Measurements from ENCODE around the gene MAP6.

The MAP6 gene

GRCh38 chr11:75615751-75616150, 53.1 kb downstream of the MAP6 start:
- no peak for TF ChIP-seq CTCF (IDR thresholded peaks at IDR 0.05; ENCODE audit: low read length)

DNA sequence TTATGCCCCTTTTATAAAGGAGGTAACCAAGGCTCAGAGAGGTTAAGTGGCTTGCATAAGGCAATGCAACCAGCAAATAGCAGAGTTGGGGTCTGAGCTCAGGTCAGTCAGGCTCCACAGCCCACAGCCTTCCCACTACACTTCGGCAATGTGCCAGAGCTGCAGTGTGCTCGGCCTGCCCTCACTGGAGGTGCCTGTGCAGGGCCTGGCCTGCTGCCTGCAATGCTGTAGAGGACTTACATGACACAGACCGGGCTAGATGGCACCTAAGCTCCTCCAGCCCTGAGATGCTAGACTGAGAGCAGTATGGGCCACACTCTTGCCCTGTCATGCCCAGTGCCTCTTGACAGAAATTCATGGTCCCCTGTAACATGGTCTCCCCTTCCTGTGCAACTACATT, 57.0 kb downstream of the MAP6 start:
- TF ChIP-seq EZH2 (IDR thresholded peaks at IDR 0.05; ENCODE audit: borderline replicate concordance, low read length) (no peak), CTCF (IDR thresholded peaks at IDR 0.05; ENCODE audit: low read length) (no peak)
- no peaks in the 10 kb centered on the region for H3K9me3 ChIP-seq (ENCODE audit: low read length)
- H2AFZ ChIP-seq (ENCODE audit: low read length) = no peak overlapping the region
- H3K9ac ChIP-seq (ENCODE audit: low read length) = no peak overlapping the region
- H4K20me1 ChIP-seq (ENCODE audit: insufficient read depth, low read length) = no peaks in the 10 kb centered on the region
- H3F3A ChIP-seq (ENCODE audit: insufficient read depth, low read length) = no peaks in the 10 kb centered on the region
- H3K4me1 ChIP-seq (ENCODE audit: insufficient read depth, low read length, severe bottlenecking) = no peaks in the 10 kb centered on the region
- H3K4me3 ChIP-seq (ENCODE audit: low read depth, low read length, poor library complexity, severe bottlenecking) = no peak overlapping the region
- H3K27ac ChIP-seq (ENCODE audit: low read depth, low read length, poor library complexity, severe bottlenecking) = no peak overlapping the region
- H3K4me2 ChIP-seq (ENCODE audit: low read length) = no peak overlapping the region
- H3K36me3 ChIP-seq (ENCODE audit: insufficient read depth, low read length) = no peaks in the 10 kb centered on the region
- no peaks in the 10 kb centered on the region for H3K9me2 ChIP-seq (ENCODE audit: low read depth, low read length)
- no peaks in the 10 kb centered on the region for H3K79me2 ChIP-seq (ENCODE audit: insufficient read depth, low read length)
- H3K27me3 ChIP-seq (ENCODE audit: insufficient read depth, low read length) = peaks cover 4% of the 10 kb centered on the region; the same call in 1 of the 2 replicates

More at GRCh38 chr11:75615751-75616150, 53.1 kb downstream of the MAP6 start:
- H4K20me1 ChIP-seq (ENCODE audit: insufficient read depth, low read length) = no peaks in the 10 kb centered on the region
- no peaks in the 10 kb centered on the region for H3K36me3 ChIP-seq (ENCODE audit: insufficient read depth, low read length)
- peaks cover 4% of the 10 kb centered on the region; the same call in 1 of the 2 replicates for H3K27me3 ChIP-seq (ENCODE audit: insufficient read depth, low read length)
- H3K79me2 ChIP-seq (ENCODE audit: insufficient read depth, low read length) = no peaks in the 10 kb centered on the region
- no peak overlapping the region for H3K27ac ChIP-seq (ENCODE audit: low read depth, low read length, poor library complexity, severe bottlenecking)
- H3K4me1 ChIP-seq (ENCODE audit: insufficient read depth, low read length, severe bottlenecking) = no peaks in the 10 kb centered on the region
- H3K9me2 ChIP-seq (ENCODE audit: low read depth, low read length) = no peaks in the 10 kb centered on the region
- H3F3A ChIP-seq (ENCODE audit: insufficient read depth, low read length) = no peaks in the 10 kb centered on the region
- no peak overlapping the region for H3K4me2 ChIP-seq (ENCODE audit: low read length)
- no peak overlapping the region for H3K9ac ChIP-seq (ENCODE audit: low read length)
- H3K4me3 ChIP-seq (ENCODE audit: low read depth, low read length, poor library complexity, severe bottlenecking) = no peak overlapping the region
- H3K9me3 ChIP-seq (ENCODE audit: low read length) = no peaks in the 10 kb centered on the region
- H2AFZ ChIP-seq (ENCODE audit: low read length) = no peak overlapping the region

DNA sequence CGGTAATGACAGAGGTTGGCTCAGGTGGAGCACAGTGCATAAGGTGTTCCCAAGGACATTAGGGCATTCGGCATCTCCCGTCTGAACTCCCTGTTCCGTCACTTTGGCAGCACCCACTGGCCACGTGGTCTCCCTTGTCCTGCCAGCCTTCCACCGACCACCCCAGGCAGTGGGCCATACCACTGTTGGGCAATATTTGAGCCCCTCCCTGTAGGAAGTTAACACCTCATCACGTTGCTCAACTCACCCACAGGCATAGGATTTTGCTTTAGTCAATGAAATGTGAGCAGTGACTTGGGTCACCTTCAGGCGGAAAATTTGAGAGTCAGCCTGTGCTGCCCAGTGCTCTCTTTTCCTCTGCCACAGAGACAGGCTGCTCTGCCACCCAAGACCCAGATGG, 62.7 kb downstream of the MAP6 start:
- H3K4me2 ChIP-seq (ENCODE audit: low read length) = no peak overlapping the region
- H3K9ac ChIP-seq (ENCODE audit: low read length) = no peak overlapping the region
- H2AFZ ChIP-seq (ENCODE audit: low read length) = no peak overlapping the region
- no peaks in the 10 kb centered on the region for H3K36me3 ChIP-seq (ENCODE audit: insufficient read depth, low read length)
- H3F3A ChIP-seq (ENCODE audit: insufficient read depth, low read length) = no peaks in the 10 kb centered on the region
- no peaks in the 10 kb centered on the region; the same call in none of the 2 replicates for H3K27me3 ChIP-seq (ENCODE audit: insufficient read depth, low read length)
- TF ChIP-seq EZH2 (IDR thresholded peaks at IDR 0.05; ENCODE audit: borderline replicate concordance, low read length) (no peak), CTCF (IDR thresholded peaks at IDR 0.05; ENCODE audit: low read length) (no peak)
- H3K9me2 ChIP-seq (ENCODE audit: low read depth, low read length) = no peaks in the 10 kb centered on the region
- H4K20me1 ChIP-seq (ENCODE audit: insufficient read depth, low read length) = no peaks in the 10 kb centered on the region
- no peaks in the 10 kb centered on the region for H3K4me1 ChIP-seq (ENCODE audit: insufficient read depth, low read length, severe bottlenecking)
- no peak overlapping the region for H3K4me3 ChIP-seq (ENCODE audit: low read depth, low read length, poor library complexity, severe bottlenecking)
- no peaks in the 10 kb centered on the region for H3K79me2 ChIP-seq (ENCODE audit: insufficient read depth, low read length)
- H3K27ac ChIP-seq (ENCODE audit: low read depth, low read length, poor library complexity, severe bottlenecking) = no peak overlapping the region
- no peaks in the 10 kb centered on the region for H3K9me3 ChIP-seq (ENCODE audit: low read length)

All from OCI-LY1 (cell line).